Skeletal muscle cell (primary cell): ENCODE measurements around the gene FAM107B.
"Not testable (repeated sequence)": the region's sequence is repeated elsewhere in the genome, so short reads cannot be mapped to it uniquely, and the experiment has no call there.

ENCODE experiments used
- DNase-seq: peaks from one replicate; pipeline ENCODE4 v3.0.0-alpha.2; 2010; ENCODE audit warnings: low read depth
- H3K4me3 ChIP-seq: 2 replicates; pipeline ENCODE4 v1.5.1; 2011; ENCODE audit warnings: low read depth, mild to moderate bottlenecking, control low read depth, low read length, moderate library complexity

The FAM107B gene

GRCh38 chr10:14774797-14775196 lies at the start of gene FAM107B:
Gene FAM107B, minus strand, starts transcription at chr10:14774897. Its CDS starts 234 bp downstream, at chr10:14774663.
- no peak for DNase-seq
- no peak within 1 kb of the TSS for H3K4me3 ChIP-seq

GRCh38 chr10:14823966-14824365 lies 49.3 kb upstream of the FAM107B start:
- no peak overlapping the region for H3K4me3 ChIP-seq
- no peak for DNase-seq

- DNase-seq = no peak
- H3K4me3 ChIP-seq = no peak overlapping the region
These were observed 48.4 kb upstream of the FAM107B start for GRCh38 chr10:14822879-14823755.

GRCh38 chr10:14821635-14822375 lies 47.1 kb upstream of the FAM107B start:
- no peak for DNase-seq
- H3K4me3 ChIP-seq = no peak overlapping the region

GRCh38 chr10:14820775-14821154 lies 46.1 kb upstream of the FAM107B start:
- no peak overlapping the region for H3K4me3 ChIP-seq
- DNase-seq = no peak

- H3K4me3 ChIP-seq = no peak overlapping the region
- DNase-seq = peak; percentile 17
These were observed 45.5 kb upstream of the FAM107B start for GRCh38 chr10:14820010-14820774.

GRCh38 chr10:14816717-14817116 lies 42.0 kb upstream of the FAM107B start:
- not testable (repeated sequence) for H3K4me3 ChIP-seq, DNase-seq

- no peak for DNase-seq
- no peak overlapping the region for H3K4me3 ChIP-seq
These were observed 41.0 kb upstream of the FAM107B start for GRCh38 chr10:14815681-14816080.

GRCh38 chr10:14812271-14812670 lies 37.6 kb upstream of the FAM107B start:
- no peak overlapping the region for H3K4me3 ChIP-seq
- no peak for DNase-seq

GRCh38 chr10:14810969-14811953 lies 36.6 kb upstream of the FAM107B start:
- H3K4me3 ChIP-seq = no peak overlapping the region
- DNase-seq = no peak

GRCh38 chr10:14806318-14806717 lies 31.6 kb upstream of the FAM107B start:
- no peak overlapping the region for H3K4me3 ChIP-seq
- no peak for DNase-seq

- DNase-seq = no peak
- no peak overlapping the region for H3K4me3 ChIP-seq
These were observed 29.1 kb upstream of the FAM107B start for GRCh38 chr10:14803827-14804226.

GRCh38 chr10:14801723-14802122 lies 27.0 kb upstream of the FAM107B start:
- no peak for DNase-seq
- no peak overlapping the region for H3K4me3 ChIP-seq

GRCh38 chr10:14800397-14800796 lies 25.7 kb upstream of the FAM107B start:
- no peak for DNase-seq
- no peak overlapping the region for H3K4me3 ChIP-seq

GRCh38 chr10:14798636-14799035 lies 23.9 kb upstream of the FAM107B start:
- DNase-seq = no peak

GRCh38 chr10:14787938-14788337 lies 13.2 kb upstream of the FAM107B start:
- no peak for DNase-seq

More at GRCh38 chr10:14798636-14799035, 23.9 kb upstream of the FAM107B start:
- no peak overlapping the region for H3K4me3 ChIP-seq

GRCh38 chr10:14784459-14785055 lies 9.9 kb upstream of the FAM107B start:
- H3K4me3 ChIP-seq = no peak overlapping the region
- no peak for DNase-seq

More at GRCh38 chr10:14787938-14788337, 13.2 kb upstream of the FAM107B start:
- no peak overlapping the region for H3K4me3 ChIP-seq

GRCh38 chr10:14782691-14783363 lies 8.1 kb upstream of the FAM107B start:
- no peak overlapping the region for H3K4me3 ChIP-seq
- DNase-seq = no peak
